HG02642 (cell line): Measurements from ENCODE around the gene PIK3R5.

Source experiments
- ATAC-seq: cut with Tn5 transposase; IDR thresholded peaks from one replicate; pipeline ENCODE4 v1.9.1; 2021; ENCODE audit warnings: mild to moderate bottlenecking; ENCODE audit not compliant: unreplicated experiment, poor library complexity

Gene PIK3R5

GRCh38 chr17:8954339-8954738 lies 11.2 kb downstream of the PIK3R5 start:
- peak; percentile 58 for ATAC-seq

- ATAC-seq = no peak
Measured at GRCh38 chr17:8953156-8953885, 12.2 kb downstream of the PIK3R5 start.

GRCh38 chr17:8952191-8952590 lies 13.3 kb downstream of the PIK3R5 start:
- no peak for ATAC-seq

- ATAC-seq = no peak
Measured at GRCh38 chr17:8951206-8951605, 14.3 kb downstream of the PIK3R5 start.

GRCh38 chr17:8949061-8949661 lies 16.3 kb downstream of the PIK3R5 start:
- ATAC-seq = no peak

GRCh38 chr17:8948462-8948861 lies 17.0 kb downstream of the PIK3R5 start:
- ATAC-seq = no peak

GRCh38 chr17:8947201-8947600 lies 18.3 kb downstream of the PIK3R5 start:
- ATAC-seq = no peak

- no peak for ATAC-seq
Measured at GRCh38 chr17:8946476-8946875, 19.0 kb downstream of the PIK3R5 start.

GRCh38 chr17:8946071-8946470 lies 19.4 kb downstream of the PIK3R5 start:
- no peak for ATAC-seq

GRCh38 chr17:8944748-8945147 lies 20.8 kb downstream of the PIK3R5 start:
- no peak for ATAC-seq

- no peak for ATAC-seq
Measured at GRCh38 chr17:8944083-8944482, 21.4 kb downstream of the PIK3R5 start.

- ATAC-seq = peak; percentile 12
Measured at GRCh38 chr17:8941980-8942622, 23.4 kb downstream of the PIK3R5 start.

- ATAC-seq = peak; percentile 66
Measured at GRCh38 chr17:8941520-8941919, 24.0 kb downstream of the PIK3R5 start.

GRCh38 chr17:8940866-8941471 lies 24.5 kb downstream of the PIK3R5 start:
- ATAC-seq = peak; percentile 26

- ATAC-seq = peak; percentile 34
Measured at GRCh38 chr17:8939496-8940334, 25.8 kb downstream of the PIK3R5 start.

- ATAC-seq = no peak
Measured at GRCh38 chr17:8938933-8939332, 26.6 kb downstream of the PIK3R5 start.

GRCh38 chr17:8935191-8935590 lies 30.3 kb downstream of the PIK3R5 start:
- no peak for ATAC-seq

- ATAC-seq = no peak
Measured at GRCh38 chr17:8934346-8934745, 31.2 kb downstream of the PIK3R5 start.

- ATAC-seq = no peak
Measured at GRCh38 chr17:8930649-8931048, 34.9 kb downstream of the PIK3R5 start.

GRCh38 chr17:8928347-8928746 lies 37.2 kb downstream of the PIK3R5 start:
- no peak for ATAC-seq
